Measurements from ENCODE around the gene NOS2.
"Not testable (repeated sequence)": the region's sequence is repeated elsewhere in the genome, so short reads cannot be mapped to it uniquely, and the experiment has no call there.

Gene NOS2

GRCh38 chr17:27753726-27754125, 46.6 kb downstream of the NOS2 start:
- not testable (repeated sequence) for DNase-seq

- DNase-seq: not testable (repeated sequence)
Measured at GRCh38 chr17:27752831-27753619, 47.3 kb downstream of the NOS2 start.

GRCh38 chr17:27751622-27752490, 48.5 kb downstream of the NOS2 start:
- DNase-seq: no peak

- DNase-seq: no peak
Measured at GRCh38 chr17:27751166-27751565, 49.2 kb downstream of the NOS2 start.

- not testable (repeated sequence) for DNase-seq
Measured at GRCh38 chr17:27749562-27750150, 50.7 kb downstream of the NOS2 start.

- no peak for DNase-seq
Measured at GRCh38 chr17:27748360-27748825, 51.9 kb downstream of the NOS2 start.

GRCh38 chr17:27747462-27748359, 52.6 kb downstream of the NOS2 start:
- no peak for DNase-seq

GRCh38 chr17:27746881-27747280, 53.4 kb downstream of the NOS2 start:
- DNase-seq: no peak

- DNase-seq: not testable (repeated sequence)
Measured at GRCh38 chr17:27746320-27746719, 54.0 kb downstream of the NOS2 start.

- DNase-seq: not testable (repeated sequence)
Measured at GRCh38 chr17:27745207-27745830, 55.0 kb downstream of the NOS2 start.

- no peak for DNase-seq
Measured at GRCh38 chr17:27743281-27743885, 56.9 kb downstream of the NOS2 start.

GRCh38 chr17:27741971-27742575, 58.3 kb downstream of the NOS2 start:
- DNase-seq: no peak

- no peak for DNase-seq
Measured at GRCh38 chr17:27741361-27741861, 58.9 kb downstream of the NOS2 start.

- not testable (repeated sequence) for DNase-seq
Measured at GRCh38 chr17:27740541-27740940, 59.8 kb downstream of the NOS2 start.

- no peak for DNase-seq
Measured at GRCh38 chr17:27733773-27734172, 66.6 kb downstream of the NOS2 start.

- not testable (repeated sequence) for DNase-seq
Measured at GRCh38 chr17:27732746-27733145, 67.6 kb downstream of the NOS2 start.

GRCh38 chr17:27725982-27726381, 74.3 kb downstream of the NOS2 start:
- not testable (repeated sequence) for DNase-seq

GRCh38 chr17:27721797-27722196, 78.5 kb downstream of the NOS2 start:
- DNase-seq: no peak
